Measurements from ENCODE around the gene CETP.
"Not testable (repeated sequence)": the region's sequence is repeated elsewhere in the genome, so short reads cannot be mapped to it uniquely, and the experiment has no call there.

CETP gene

GRCh38 chr16:56980792-56981724 lies 19.3 kb downstream of the CETP start:
- no peak for DNase-seq (ENCODE audit: low read depth in 3 of 3)

- no peak for DNase-seq (ENCODE audit: low read depth in 3 of 3)
These were observed 20.1 kb downstream of the CETP start for GRCh38 chr16:56981729-56982271.

DNA sequence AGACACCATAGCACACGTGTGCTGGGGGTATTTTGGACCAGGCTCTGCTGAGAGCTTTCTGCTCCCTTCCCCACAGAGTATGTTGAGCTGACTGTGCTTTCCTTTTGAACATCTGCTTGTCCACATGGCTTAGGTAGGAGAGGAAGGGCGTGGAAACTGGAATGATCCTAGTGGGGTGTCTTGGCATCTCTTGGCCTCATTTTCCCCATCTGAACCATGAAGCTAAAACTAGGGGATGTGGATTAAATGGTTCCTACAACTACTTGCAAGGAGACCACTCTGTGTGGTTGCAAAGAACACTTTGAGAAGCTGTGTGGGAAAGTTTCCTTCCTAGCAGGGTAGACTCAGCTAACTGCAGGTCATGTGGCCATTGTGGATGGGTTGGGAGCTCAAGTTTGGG lies 20.9 kb downstream of the CETP start:
- DNase-seq (ENCODE audit: low read depth in 3 of 3): no peak

- DNase-seq (ENCODE audit: low read depth in 3 of 3): no peak
These were observed 21.5 kb downstream of the CETP start for GRCh38 chr16:56983211-56983751.

GRCh38 chr16:56984639-56985038 lies 22.9 kb downstream of the CETP start:
- DNase-seq (ENCODE audit: low read depth in 3 of 3): no peak

GRCh38 chr16:56985288-56985961 lies 23.7 kb downstream of the CETP start:
- DNase-seq (ENCODE audit: low read depth in 3 of 3): no peak

DNA sequence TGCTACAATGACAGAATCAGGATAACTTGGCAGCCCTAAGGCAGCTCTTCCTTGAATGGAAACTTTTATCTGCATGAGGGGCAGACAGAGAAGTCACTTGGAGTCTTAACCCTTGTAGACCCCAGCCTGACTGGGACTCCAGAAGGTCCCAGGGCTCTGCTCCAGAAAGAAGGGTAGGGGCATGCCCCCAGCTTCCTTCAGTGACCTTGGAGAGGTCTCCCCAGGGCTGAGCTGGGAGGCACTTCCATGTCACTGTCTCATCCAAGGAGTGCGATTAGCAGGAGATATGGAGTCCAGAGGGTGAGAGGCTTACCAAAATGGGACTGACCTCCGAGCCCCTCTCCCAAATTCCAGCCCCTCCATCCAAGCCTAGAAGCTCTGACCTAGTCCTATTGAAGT lies 24.2 kb downstream of the CETP start:
- DNase-seq (ENCODE audit: low read depth in 3 of 3): no peak

GRCh38 chr16:56986361-56986760 lies 24.6 kb downstream of the CETP start:
- no peak for DNase-seq (ENCODE audit: low read depth in 3 of 3)

DNA sequence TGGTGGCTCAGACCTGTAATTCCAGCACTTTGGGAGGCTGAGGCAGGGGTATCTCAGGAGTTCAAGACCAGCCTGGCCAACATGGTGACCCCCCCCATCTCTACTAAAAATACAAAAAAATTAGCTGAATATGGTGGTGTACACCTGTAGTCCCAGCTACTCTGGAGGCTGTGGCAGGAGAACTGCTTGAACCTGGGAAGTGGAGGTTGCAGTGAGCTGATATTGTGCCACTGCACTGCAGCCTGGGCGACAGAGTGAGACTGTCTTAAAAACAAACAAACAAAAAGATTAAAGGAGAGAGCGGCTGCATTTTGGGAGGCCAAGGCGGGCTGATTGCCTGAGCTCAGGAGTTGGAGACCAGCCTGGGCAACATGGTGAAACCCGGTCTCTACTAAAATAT lies 25.2 kb downstream of the CETP start:
- not testable (repeated sequence) for DNase-seq (ENCODE audit: low read depth in 3 of 3)

GRCh38 chr16:56987692-56988091 lies 25.9 kb downstream of the CETP start:
- DNase-seq (ENCODE audit: low read depth in 3 of 3): no peak

- no peak for DNase-seq (ENCODE audit: low read depth in 3 of 3)
These were observed 26.6 kb downstream of the CETP start for GRCh38 chr16:56988161-56988947.

DNA sequence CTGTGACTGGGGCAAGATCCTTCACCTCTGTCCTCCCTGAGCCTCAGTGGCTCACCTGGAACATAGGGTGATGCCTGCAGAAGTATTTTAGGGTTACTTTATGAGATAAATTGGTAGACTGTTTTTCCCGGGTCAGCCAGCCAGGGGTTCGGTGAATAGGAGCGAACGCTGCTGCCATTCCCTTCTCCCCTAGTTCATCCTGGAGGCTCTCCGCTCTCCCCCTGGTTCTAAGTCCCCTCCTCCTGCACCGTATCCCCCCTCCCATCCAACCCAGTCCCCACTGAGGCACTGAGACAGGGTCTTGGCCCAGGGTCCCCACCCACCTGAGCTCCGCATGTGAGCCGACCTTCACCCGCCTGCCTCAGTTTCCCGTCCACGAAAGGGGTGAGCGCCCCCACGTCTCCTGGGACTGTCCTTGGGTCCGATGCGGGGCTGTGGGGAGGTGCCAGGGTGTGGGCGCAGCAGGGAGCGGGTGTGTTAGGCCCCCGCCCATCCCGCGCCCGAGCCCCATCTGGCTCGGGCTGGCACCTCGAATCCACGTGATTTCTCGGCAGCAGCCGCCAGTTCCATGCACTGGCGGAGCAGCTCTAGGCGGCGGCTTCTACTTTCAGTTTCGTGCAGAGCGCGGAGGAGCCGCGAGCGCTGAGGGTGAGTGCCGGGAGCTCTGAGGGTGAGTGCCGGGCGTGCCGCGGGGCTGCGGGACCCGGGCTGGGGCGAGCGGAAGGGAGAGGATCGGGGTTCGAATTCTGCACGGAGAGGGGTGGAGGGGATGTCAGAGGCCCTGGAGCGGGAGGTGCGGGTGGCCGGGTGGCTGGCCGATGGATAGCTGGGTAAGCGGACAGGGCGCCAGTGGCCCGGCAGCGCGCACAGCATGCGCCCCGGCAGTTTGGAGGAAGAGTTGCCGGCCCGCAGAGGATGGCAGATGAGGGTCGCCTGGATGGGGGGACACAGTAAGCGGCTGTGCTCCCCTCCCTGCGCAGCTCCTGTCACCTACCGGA lies 27.5 kb downstream of the CETP start, which contains the start of gene NLRC5:
Gene NLRC5 (plus strand): TSS at position 610 of the 998 bp plus-strand sequence. CDS start 31,156 bp downstream, outside the sequence.
- DNase-seq (ENCODE audit: low read depth in 3 of 3): peak; percentile 87 to 93 (median 93)

DNA sequence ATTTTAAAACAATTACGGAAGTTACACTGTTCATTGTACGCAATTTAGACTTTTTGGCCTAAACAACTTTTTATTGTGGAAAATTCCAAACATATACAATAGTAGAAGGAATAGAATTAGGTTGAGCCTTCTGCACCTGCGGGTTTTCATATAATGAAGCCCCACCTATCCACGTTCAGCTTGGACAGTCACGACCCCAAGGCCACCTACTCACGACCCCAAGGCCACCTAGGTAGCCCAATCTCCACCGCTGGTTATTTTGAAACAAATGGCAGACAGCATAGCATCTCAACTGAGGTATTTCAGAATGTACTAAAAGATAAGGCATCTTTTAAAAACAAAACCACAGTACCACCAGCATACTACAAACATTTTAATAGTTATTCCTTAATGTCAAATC lies 28.2 kb downstream of the CETP start:
- no peak for DNase-seq (ENCODE audit: low read depth in 3 of 3)

DNA sequence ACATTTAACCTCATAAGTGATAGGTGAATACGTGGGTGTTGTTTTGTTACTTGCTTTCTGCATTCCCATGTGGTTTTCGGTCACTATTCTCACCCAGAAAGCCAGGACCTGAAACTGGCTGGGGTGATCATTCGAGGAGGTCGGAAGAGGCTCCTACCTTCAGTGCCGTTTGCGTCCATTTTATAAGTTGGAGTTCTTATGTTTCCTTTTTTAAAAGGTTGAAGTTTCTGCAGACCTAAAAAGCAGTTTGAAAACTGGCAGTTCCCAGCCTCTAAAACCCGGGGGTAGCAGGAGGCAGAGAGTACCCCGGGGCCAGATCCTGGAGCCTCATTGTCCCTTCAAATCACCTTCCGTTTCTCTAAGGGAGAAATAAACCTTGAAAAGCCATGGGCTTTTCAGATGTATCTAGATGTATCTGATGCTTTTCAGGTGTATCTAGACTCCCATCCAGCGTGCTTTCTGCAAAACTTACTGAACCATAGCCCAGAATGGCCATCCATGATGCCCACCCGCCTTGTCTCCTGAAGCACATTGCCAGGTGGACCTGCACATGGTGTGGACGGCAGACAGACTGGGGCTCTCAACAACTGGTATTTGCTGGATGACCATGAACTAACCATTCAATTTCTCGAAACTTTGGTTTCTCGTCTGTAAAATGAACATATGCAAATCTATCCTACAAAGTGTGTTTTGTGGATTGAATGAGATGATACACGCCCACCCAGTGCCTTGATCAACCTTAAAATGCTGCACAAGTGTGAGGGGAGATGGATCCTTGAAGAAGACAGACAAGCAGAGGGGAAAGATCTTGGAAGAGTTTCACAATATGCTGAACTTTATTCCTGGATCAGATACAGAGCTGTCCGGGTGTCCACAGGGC lies 28.9 kb downstream of the CETP start:
- peak in 1 of 3 experiments; percentile 33 for DNase-seq (ENCODE audit: low read depth in 3 of 3)

- not testable (repeated sequence) for DNase-seq (ENCODE audit: low read depth in 3 of 3)
These were observed 30.7 kb downstream of the CETP start for GRCh38 chr16:56992431-56992830.

GRCh38 chr16:56993204-56993603 lies 31.5 kb downstream of the CETP start:
- DNase-seq (ENCODE audit: low read depth in 3 of 3): no peak

DNA sequence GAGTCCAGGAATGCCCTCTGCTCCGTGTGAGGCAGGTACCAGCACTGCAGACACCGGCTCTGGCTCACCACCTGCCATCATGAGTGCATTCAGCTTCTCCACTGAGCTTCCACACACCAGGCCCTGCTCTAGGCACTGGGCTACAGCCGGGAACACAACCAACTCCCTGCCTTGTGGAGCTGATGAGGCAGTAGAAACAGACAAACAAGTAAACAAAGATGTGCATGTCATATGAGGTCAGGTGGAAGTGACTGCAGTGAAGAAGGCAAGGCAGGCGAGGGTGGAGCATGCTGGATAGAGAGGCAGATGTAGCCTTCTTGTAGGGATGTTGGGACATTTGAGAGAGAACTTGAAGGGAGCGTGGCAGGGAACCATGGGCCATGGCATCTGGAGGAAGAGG lies 32.6 kb downstream of the CETP start:
- DNase-seq (ENCODE audit: low read depth in 3 of 3): no peak

DNA sequence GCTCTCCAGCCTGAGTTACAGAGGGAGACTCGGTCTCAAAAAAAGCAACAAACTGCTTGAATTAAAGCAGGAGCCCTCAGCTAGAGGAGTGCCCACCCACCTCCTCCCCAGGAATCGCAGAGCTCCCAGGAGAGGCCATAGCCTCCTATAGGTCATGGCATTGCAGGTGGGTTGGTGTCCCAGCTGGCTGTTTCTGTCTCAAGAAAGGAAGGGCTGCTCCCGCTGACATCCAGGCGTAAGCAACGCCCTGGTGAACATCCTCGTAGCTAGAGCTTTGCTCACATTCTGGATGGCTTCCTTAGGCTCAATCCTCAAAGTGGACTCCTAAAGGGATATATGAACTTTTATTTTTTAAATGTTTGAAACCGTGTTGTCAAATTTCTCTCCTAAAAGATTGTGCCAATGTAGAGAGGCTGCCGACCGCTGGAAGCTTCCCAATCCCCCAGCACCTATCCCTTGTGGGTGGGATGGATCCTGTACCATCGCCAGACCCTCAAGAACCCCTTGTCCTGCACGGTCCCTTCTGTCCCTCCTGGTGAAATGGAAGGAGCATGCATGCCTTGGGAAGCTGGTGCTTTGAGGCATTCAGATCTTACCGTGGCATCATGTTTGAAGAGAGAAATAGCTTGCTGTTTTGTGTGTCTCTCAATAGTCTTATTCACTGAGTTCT lies 33.5 kb downstream of the CETP start:
- no peak for DNase-seq (ENCODE audit: low read depth in 3 of 3)

DNA sequence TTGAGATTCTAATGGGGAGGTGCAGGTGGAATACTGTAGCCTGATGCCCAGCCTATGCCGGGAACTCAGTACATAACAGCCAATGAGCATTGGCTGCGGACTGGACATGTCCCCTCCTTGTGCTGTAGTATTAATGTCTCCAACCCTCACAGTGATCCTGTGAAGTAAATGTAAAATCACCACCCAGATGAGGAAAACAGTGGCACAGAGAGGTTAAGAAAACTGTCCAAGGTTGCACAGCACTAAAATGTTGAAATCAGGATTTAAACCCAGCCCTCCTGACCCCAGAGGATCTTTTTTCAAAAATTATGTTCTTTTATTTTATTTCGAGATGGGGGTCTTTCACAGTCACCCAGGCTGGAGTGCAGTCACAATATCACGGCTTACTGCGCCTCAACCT lies 35.5 kb downstream of the CETP start:
- no peak for DNase-seq (ENCODE audit: low read depth in 3 of 3)

Measured in stimulated activated CD4-positive, alpha-beta T cell treated with anti-CD3 and anti-CD28 coated beads, TNF-alpha, amount 100 ng/mL, for 24 hours (primary cell).